HCT116 (cell line): Measurements from ENCODE around the gene TAF15. TPM values are rescaled to one million over a fixed set of nuclear protein-coding genes. Genes with fewer than 3 reads are reported as not detected.

ENCODE experiments used
- ATAC-seq: fragments of 200-7000 bp; cut with Tn5 transposase; 2 replicates; pipeline ENCODE4 v1.9.1; 2020; ENCODE audit warnings: mild to moderate bottlenecking, moderate library complexity
- BruUV-seq: library from RNA; stranded (reverse); fragments of 400-500 nt; replicated peaks from 2 replicates; lab custom pipeline; 2021; lab: Mats Ljungman, UMichigan
- CTCF ChIA-PET: fragments of 300-600 bp; sonication (Branson Sonifier 250); formaldehyde crosslinking; loops from one replicate; lab custom pipeline; 2021; ENCODE audit warnings: antibody characterized with exemption; lab: Charles Lee
- POLR2A ChIA-PET: fragments of 300-600, 350-600 bp; sonication (Branson Sonifier 250); formaldehyde crosslinking; loops from one replicate; lab custom pipeline; 2021; ENCODE audit warnings: antibody characterized with exemption; lab: Charles Lee
- RAD21 ChIA-PET, 2 experiments: fragments of 300-600 bp; sonication (Branson Sonifier 250); formaldehyde crosslinking; loops; one replicate each; lab custom pipeline; 2023; ENCODE audit warnings: low total read pairs in 2 of 2; ENCODE audit not compliant: uncharacterized antibody in 2 of 2, unreplicated experiment in 2 of 2, low non-redundant PET in 1 of 2; lab: Charles Lee
- DNase-seq: peaks from one replicate; pipeline ENCODE4 v3.0.0-alpha.2; 2010; ENCODE audit warnings: low read depth, low spot score
- H2AFZ ChIP-seq: fragments of 200-600 bp; shearing (Covaris generic), sonication (generic); 2 replicates; pipeline ENCODE4 v1.6.1; 2017; ENCODE audit warnings: low read depth, mixed run types, mixed read lengths, antibody characterized with exemption, low read length; ENCODE audit not compliant: poor library complexity, severe bottlenecking
- H3K27ac ChIP-seq: 2 replicates; pipeline ENCODE4 v1.5.1; 2012; ENCODE audit warnings: low read depth, low read length
- H3K27me3 ChIP-seq: fragments of 200-600 bp; sonication (generic); 2 replicates; pipeline ENCODE4 v1.6.1; 2016; ENCODE audit warnings: mixed run types, low read length, mixed read lengths; ENCODE audit not compliant: insufficient read depth
- H3K36me3 ChIP-seq, 2 experiments: fragments of 200-500 bp in 1 of 2; fragments of 200-600 bp in 1 of 2; sonication (Bioruptor generic) in 1 of 2; sonication (generic) in 1 of 2; 2 replicates each; pipeline versions ENCODE4 v1.5.1 to v1.6.1; 2014 to 2016; ENCODE audit warnings: low read length in 2 of 2, inconsistent platforms in 1 of 2, mixed read lengths in 1 of 2, mixed run types in 1 of 2; ENCODE audit not compliant: insufficient read depth in 2 of 2, control insufficient read depth in 1 of 2
- H3K4me1 ChIP-seq, 2 experiments: fragments of 200-600 bp in 1 of 2; sonication (generic) in 1 of 2; 2 replicates each; pipeline versions ENCODE4 v1.5.1 to v1.6.1; 2012 to 2017; ENCODE audit warnings: low read length in 2 of 2, inconsistent platforms in 1 of 2, mild to moderate bottlenecking in 1 of 2, mixed read lengths in 1 of 2, mixed run types in 1 of 2, moderate library complexity in 1 of 2; ENCODE audit not compliant: insufficient read depth in 2 of 2, control insufficient read depth in 1 of 2
- H3K4me2 ChIP-seq: fragments of 200-600 bp; sonication (generic); 2 replicates; pipeline ENCODE4 v1.6.1; 2017; ENCODE audit warnings: mixed run types, low read length, mixed read lengths
- H3K4me3 ChIP-seq, 2 experiments: fragments of 200-600 bp in 1 of 2; sonication (generic) in 1 of 2; replicated peaks in 1 of 2; 2 replicates each; pipeline ENCODE4 v1.5.1; 2011 to 2016; ENCODE audit warnings: low read length in 2 of 2, control low read depth in 1 of 2, low read depth in 1 of 2, mild to moderate bottlenecking in 1 of 2, mixed read lengths in 1 of 2, mixed run types in 1 of 2
- H3K79me2 ChIP-seq: fragments of 200-600 bp; sonication (generic); 2 replicates; pipeline ENCODE4 v1.6.1; 2017; ENCODE audit warnings: mild to moderate bottlenecking, mixed run types, low read length, moderate library complexity, mixed read lengths; ENCODE audit not compliant: insufficient read depth
- H3K9ac ChIP-seq: fragments of 200-600 bp; sonication (generic); 2 replicates; pipeline ENCODE4 v1.6.1; 2016; ENCODE audit warnings: low read length, mixed read lengths
- H3K9me2 ChIP-seq: fragments of 200-600 bp; sonication (generic), shearing (Covaris generic); 2 replicates; pipeline ENCODE4 v1.6.1; 2017; ENCODE audit warnings: mixed run types, mild to moderate bottlenecking, moderate library complexity; ENCODE audit not compliant: insufficient read depth
- H3K9me3 ChIP-seq, 2 experiments: fragments of 200-500 bp in 1 of 2; fragments of 200-600 bp in 1 of 2; sonication (Bioruptor generic) in 1 of 2; sonication (generic) in 1 of 2; 2 replicates each; pipeline ENCODE4 v1.6.1; 2014 to 2017; ENCODE audit warnings: low read length in 2 of 2, mixed read lengths in 2 of 2, inconsistent platforms in 1 of 2, low read depth in 1 of 2, mild to moderate bottlenecking in 1 of 2, mixed run types in 1 of 2, moderate library complexity in 1 of 2; ENCODE audit not compliant: control insufficient read depth in 1 of 2, insufficient read depth in 1 of 2
- H4K20me1 ChIP-seq: fragments of 200-600 bp; sonication (generic), shearing (Covaris generic); 2 replicates; pipeline ENCODE4 v1.6.1; 2017; ENCODE audit warnings: mixed run types, mild to moderate bottlenecking, moderate library complexity; ENCODE audit not compliant: insufficient read depth
- CBX3 ChIP-seq: IDR thresholded peaks from 2 replicates; pipeline ENCODE4 v1.6.1; 2012; ENCODE audit warnings: low read depth
- CEBPB ChIP-seq: IDR thresholded peaks from 2 replicates; pipeline ENCODE4 v1.6.1; 2012; ENCODE audit warnings: low read depth
- EGR1 ChIP-seq: IDR thresholded peaks from 2 replicates; pipeline ENCODE4 v1.6.1; 2012; ENCODE audit warnings: low read depth
- ELF1 ChIP-seq: IDR thresholded peaks from 2 replicates; pipeline ENCODE4 v1.6.1; 2012; ENCODE audit warnings: low read depth, borderline replicate concordance
- EZH2 ChIP-seq: fragments of 200-600 bp; sonication (generic); IDR thresholded peaks from 2 replicates; pipeline ENCODE4 v1.6.1; 2017; ENCODE audit warnings: antibody characterized with exemption, mixed run types
- EZH2phosphoT487 ChIP-seq: fragments of 200-600 bp; IDR thresholded peaks from 2 replicates; pipeline ENCODE4 v1.6.1; 2018; ENCODE audit warnings: antibody characterized with exemption, borderline replicate concordance
- FOSL1 ChIP-seq: IDR thresholded peaks from 2 replicates; pipeline ENCODE4 v1.6.1; 2012; ENCODE audit warnings: low read depth
- JUND ChIP-seq: IDR thresholded peaks from 2 replicates; pipeline ENCODE4 v1.6.1; 2012
- POLR2A ChIP-seq: IDR thresholded peaks from 2 replicates; pipeline ENCODE4 v1.7.0; 2011; ENCODE audit warnings: borderline replicate concordance; ENCODE audit not compliant: insufficient read depth, insufficient read length; ENCODE audit errors: extremely low read depth
- SIN3A ChIP-seq: IDR thresholded peaks from 2 replicates; pipeline ENCODE4 v1.6.1; 2012; ENCODE audit warnings: low read depth
- SP1 ChIP-seq: IDR thresholded peaks from 2 replicates; pipeline ENCODE4 v1.6.1; 2012; ENCODE audit warnings: low read depth
- TCF7L2 ChIP-seq: IDR thresholded peaks from 2 replicates; pipeline ENCODE4 v1.7.0; 2011; ENCODE audit warnings: borderline replicate concordance, inconsistent platforms; ENCODE audit not compliant: insufficient read depth, insufficient read length; ENCODE audit errors: extremely low read depth
- YY1 ChIP-seq: IDR thresholded peaks from 2 replicates; pipeline ENCODE4 v1.6.1; 2011; ENCODE audit warnings: low read length, low read depth, moderate library complexity, mild to moderate bottlenecking; ENCODE audit not compliant: insufficient replicate concordance; ENCODE audit errors: extremely low read depth
- ZFX ChIP-seq: fragments of 450-650 bp; IDR thresholded peaks from 2 replicates; pipeline ENCODE4 v1.6.1; 2017
- intact Hi-C: fragments of 100-400 bp; cut with micrococcal nuclease; formaldehyde crosslinking; loops from 2 replicates; pipeline ENCODE4 v1.10.0; 2022
- total RNA-seq: library from RNA; stranded (reverse); gene quantifications from one replicate; pipeline ENCODE4 v1.2.1, GENCODE V29; 2021; ENCODE audit not compliant: unreplicated experiment
- TF ChIP-seq, protein P1 (sequence below): IDR thresholded peaks from 2 replicates; pipeline ENCODE4 v1.6.1; 2012
- TF ChIP-seq, protein P2 (sequence below), 3 experiments: fragments of 200-600 bp in 1 of 3; sonication (generic) in 1 of 3; IDR thresholded peaks in 2 of 3; conservative IDR thresholded peaks in 1 of 3; 2 replicates each; pipeline ENCODE4 v1.5.1; 2012 to 2017; ENCODE audit warnings: low read depth in 2 of 3, low read length in 2 of 3, antibody characterized with exemption in 1 of 3, borderline replicate concordance in 1 of 3, control low read depth in 1 of 3, mild to moderate bottlenecking in 1 of 3, mixed read lengths in 1 of 3, mixed run types in 1 of 3, moderate library complexity in 1 of 3; ENCODE audit not compliant: insufficient read depth in 1 of 3
- TF ChIP-seq, protein P3 (sequence below): IDR thresholded peaks from 2 replicates; pipeline ENCODE4 v1.6.1; 2011; ENCODE audit warnings: mild to moderate bottlenecking, low read length, moderate library complexity; ENCODE audit not compliant: insufficient replicate concordance; ENCODE audit errors: extremely low read depth
- TF ChIP-seq, protein P4 (sequence below): IDR thresholded peaks from 2 replicates; pipeline ENCODE4 v1.6.1; 2012

TAF15 gene
- total RNA-seq, 1 experiment from 2014 or later = 346 TPM

DNA sequence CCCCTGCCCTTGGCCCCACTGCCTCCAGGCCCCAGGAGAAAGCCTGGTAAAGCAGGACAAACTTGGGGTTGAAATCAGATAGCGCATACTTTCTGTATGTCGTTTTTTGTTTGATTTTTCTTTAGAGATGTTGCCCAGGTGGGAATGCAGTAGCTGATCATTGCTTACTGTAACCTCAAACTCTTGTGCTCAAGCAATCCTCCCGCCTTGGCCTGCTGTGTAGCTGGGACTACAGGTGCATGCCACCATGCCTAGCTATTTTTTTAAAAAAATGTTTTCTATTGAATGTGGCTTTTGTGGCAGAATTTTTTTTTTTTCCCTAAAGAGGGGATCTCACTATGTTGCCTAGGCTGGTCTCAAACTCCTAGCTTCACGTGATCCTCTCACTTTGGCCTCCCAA, 82.0 kb downstream of the TAF15 start:
- Histone ChIP-seq H3K79me2 (no peaks in the 10 kb centered on the region), H3K4me3 (no peak overlapping the region), H2AFZ (no peak overlapping the region), H3K9ac (no peak overlapping the region), H3K9me3 (no peaks in the 10 kb centered on the region), H3K9me2 (no peaks in the 10 kb centered on the region), H4K20me1 (no peaks in the 10 kb centered on the region), H3K4me1 (no peaks in the 10 kb centered on the region), H3K4me2 (no peak overlapping the region), H3K27ac (no peak overlapping the region), H3K36me3 (no peaks in the 10 kb centered on the region), H3K27me3 (no peaks in the 10 kb centered on the region)
- no peak for TF ChIP-seq TCF7L2
- TF ChIP-seq, protein P1, sequence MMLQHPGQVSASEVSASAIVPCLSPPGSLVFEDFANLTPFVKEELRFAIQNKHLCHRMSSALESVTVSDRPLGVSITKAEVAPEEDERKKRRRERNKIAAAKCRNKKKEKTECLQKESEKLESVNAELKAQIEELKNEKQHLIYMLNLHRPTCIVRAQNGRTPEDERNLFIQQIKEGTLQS = no peak
- no peak for TF ChIP-seq ELF1
- TF ChIP-seq EZH2phosphoT487 = no peak
- TF ChIP-seq EZH2 = no peak
- TF ChIP-seq, protein P2, sequence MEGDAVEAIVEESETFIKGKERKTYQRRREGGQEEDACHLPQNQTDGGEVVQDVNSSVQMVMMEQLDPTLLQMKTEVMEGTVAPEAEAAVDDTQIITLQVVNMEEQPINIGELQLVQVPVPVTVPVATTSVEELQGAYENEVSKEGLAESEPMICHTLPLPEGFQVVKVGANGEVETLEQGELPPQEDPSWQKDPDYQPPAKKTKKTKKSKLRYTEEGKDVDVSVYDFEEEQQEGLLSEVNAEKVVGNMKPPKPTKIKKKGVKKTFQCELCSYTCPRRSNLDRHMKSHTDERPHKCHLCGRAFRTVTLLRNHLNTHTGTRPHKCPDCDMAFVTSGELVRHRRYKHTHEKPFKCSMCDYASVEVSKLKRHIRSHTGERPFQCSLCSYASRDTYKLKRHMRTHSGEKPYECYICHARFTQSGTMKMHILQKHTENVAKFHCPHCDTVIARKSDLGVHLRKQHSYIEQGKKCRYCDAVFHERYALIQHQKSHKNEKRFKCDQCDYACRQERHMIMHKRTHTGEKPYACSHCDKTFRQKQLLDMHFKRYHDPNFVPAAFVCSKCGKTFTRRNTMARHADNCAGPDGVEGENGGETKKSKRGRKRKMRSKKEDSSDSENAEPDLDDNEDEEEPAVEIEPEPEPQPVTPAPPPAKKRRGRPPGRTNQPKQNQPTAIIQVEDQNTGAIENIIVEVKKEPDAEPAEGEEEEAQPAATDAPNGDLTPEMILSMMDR (IDR thresholded peaks at IDR 0.05 in 2 of 3, conservative IDR thresholded peaks at IDR 0.05 in 1 of 3; ENCODE audit: borderline replicate concordance in 1 of 3, insufficient read depth in 1 of 3, low read depth in 2 of 3, low read length in 2 of 3) = no peak
- no peak for TF ChIP-seq CBX3
- TF ChIP-seq EGR1 = no peak
- TF ChIP-seq, protein P3, sequence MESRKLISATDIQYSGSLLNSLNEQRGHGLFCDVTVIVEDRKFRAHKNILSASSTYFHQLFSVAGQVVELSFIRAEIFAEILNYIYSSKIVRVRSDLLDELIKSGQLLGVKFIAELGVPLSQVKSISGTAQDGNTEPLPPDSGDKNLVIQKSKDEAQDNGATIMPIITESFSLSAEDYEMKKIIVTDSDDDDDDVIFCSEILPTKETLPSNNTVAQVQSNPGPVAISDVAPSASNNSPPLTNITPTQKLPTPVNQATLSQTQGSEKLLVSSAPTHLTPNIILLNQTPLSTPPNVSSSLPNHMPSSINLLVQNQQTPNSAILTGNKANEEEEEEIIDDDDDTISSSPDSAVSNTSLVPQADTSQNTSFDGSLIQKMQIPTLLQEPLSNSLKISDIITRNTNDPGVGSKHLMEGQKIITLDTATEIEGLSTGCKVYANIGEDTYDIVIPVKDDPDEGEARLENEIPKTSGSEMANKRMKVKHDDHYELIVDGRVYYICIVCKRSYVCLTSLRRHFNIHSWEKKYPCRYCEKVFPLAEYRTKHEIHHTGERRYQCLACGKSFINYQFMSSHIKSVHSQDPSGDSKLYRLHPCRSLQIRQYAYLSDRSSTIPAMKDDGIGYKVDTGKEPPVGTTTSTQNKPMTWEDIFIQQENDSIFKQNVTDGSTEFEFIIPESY = no peak
- TF ChIP-seq YY1 = no peak
- TF ChIP-seq POLR2A = no peak
- no peak for TF ChIP-seq SIN3A
- TF ChIP-seq ZFX = no peak
- TF ChIP-seq SP1 = no peak
- TF ChIP-seq JUND = no peak
- TF ChIP-seq, protein P4, sequence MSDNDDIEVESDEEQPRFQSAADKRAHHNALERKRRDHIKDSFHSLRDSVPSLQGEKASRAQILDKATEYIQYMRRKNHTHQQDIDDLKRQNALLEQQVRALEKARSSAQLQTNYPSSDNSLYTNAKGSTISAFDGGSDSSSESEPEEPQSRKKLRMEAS = no peak
- TF ChIP-seq CEBPB = no peak
- no peak for TF ChIP-seq FOSL1
- RAD21 ChIA-PET = interaction anchor here in 1 of 2 experiments (0.7 kb wide), 1 partner anchor 114 kb away, joined by 5 read pairs; no protein-coding TSS in a partner anchor
- CTCF ChIA-PET = no interaction called here
- POLR2A ChIA-PET = no interaction called here
- BruUV-seq = no TSS peak
- DNase-seq = no peak
- ATAC-seq = no peak
- intact Hi-C loops = no loop called here
